ENCODE measurements around the gene NDUFB10.

GRCh38 chr16:1950559-1950958 is 8.8 kb upstream of the NDUFB10 start:
- TF ChIP-seq RAD21 (IDR thresholded peaks at IDR 0.05), result no peak
- TF ChIP-seq, protein P1, sequence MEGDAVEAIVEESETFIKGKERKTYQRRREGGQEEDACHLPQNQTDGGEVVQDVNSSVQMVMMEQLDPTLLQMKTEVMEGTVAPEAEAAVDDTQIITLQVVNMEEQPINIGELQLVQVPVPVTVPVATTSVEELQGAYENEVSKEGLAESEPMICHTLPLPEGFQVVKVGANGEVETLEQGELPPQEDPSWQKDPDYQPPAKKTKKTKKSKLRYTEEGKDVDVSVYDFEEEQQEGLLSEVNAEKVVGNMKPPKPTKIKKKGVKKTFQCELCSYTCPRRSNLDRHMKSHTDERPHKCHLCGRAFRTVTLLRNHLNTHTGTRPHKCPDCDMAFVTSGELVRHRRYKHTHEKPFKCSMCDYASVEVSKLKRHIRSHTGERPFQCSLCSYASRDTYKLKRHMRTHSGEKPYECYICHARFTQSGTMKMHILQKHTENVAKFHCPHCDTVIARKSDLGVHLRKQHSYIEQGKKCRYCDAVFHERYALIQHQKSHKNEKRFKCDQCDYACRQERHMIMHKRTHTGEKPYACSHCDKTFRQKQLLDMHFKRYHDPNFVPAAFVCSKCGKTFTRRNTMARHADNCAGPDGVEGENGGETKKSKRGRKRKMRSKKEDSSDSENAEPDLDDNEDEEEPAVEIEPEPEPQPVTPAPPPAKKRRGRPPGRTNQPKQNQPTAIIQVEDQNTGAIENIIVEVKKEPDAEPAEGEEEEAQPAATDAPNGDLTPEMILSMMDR (IDR thresholded peaks at IDR 0.05; ENCODE audit: low read depth, low read length, missing input control), result no peak
